VCaP (cell line): ENCODE measurements around the gene CPB2.

Source experiments
- H3K27ac ChIP-seq: fragments of 450-650 bp; 2 replicates; pipeline ENCODE4 v1.5.1; 2017
- CTCF ChIP-seq: fragments of 450-650 bp; conservative IDR thresholded peaks from 2 replicates; pipeline ENCODE4 v1.5.1; 2017; ENCODE audit warnings: mild to moderate bottlenecking, moderate library complexity

The CPB2 gene

GRCh38 chr13:46094478-46094877 lies 10.4 kb downstream of the CPB2 start:
- H3K27ac ChIP-seq: no peak overlapping the region
- TF ChIP-seq CTCF: no peak

GRCh38 chr13:46088821-46089562 lies 15.8 kb downstream of the CPB2 start:
- no peak overlapping the region for H3K27ac ChIP-seq
- no peak for TF ChIP-seq CTCF

GRCh38 chr13:46087481-46087880 lies 17.4 kb downstream of the CPB2 start:
- no peak for TF ChIP-seq CTCF
- H3K27ac ChIP-seq: no peak overlapping the region

- H3K27ac ChIP-seq: no peak overlapping the region
- no peak for TF ChIP-seq CTCF
Measured at GRCh38 chr13:46086985-46087384, 17.8 kb downstream of the CPB2 start.

GRCh38 chr13:46086421-46086922 lies 18.4 kb downstream of the CPB2 start:
- TF ChIP-seq CTCF: no peak
- no peak overlapping the region for H3K27ac ChIP-seq

- TF ChIP-seq CTCF: no peak
- no peak overlapping the region for H3K27ac ChIP-seq
Measured at GRCh38 chr13:46085737-46086136, 19.1 kb downstream of the CPB2 start.

- TF ChIP-seq CTCF: no peak
- no peak overlapping the region for H3K27ac ChIP-seq
Measured at GRCh38 chr13:46082324-46082723, 22.5 kb downstream of the CPB2 start.
